CD4-positive, alpha-beta T cell treated with Interleukin-15 for 1 hour (primary cell): ENCODE data around the gene GPR152.
"Not testable (repeated sequence)": the region's sequence is repeated elsewhere in the genome, so short reads cannot be mapped to it uniquely, and the experiment has no call there.

Source experiments
- DNase-seq: peaks from one replicate; pipeline ENCODE4 v3.0.0-alpha.2; 2020

The GPR152 gene

GRCh38 chr11:67439321-67440228, 13.0 kb downstream of the GPR152 start:
- no peak for DNase-seq

GRCh38 chr11:67438158-67438902, 14.2 kb downstream of the GPR152 start:
- peak; percentile 71 for DNase-seq

GRCh38 chr11:67437809-67438157, 14.7 kb downstream of the GPR152 start:
- DNase-seq, result no peak

- DNase-seq, result peak; percentile 78
Measured at GRCh38 chr11:67437082-67437808, 15.3 kb downstream of the GPR152 start, which contains the start of gene PTPRCAP. Gene PTPRCAP, minus strand, starts transcription at chr11:67437682. Its CDS starts 63 bp downstream, at chr11:67437619.

- peak; percentile 61 for DNase-seq
Measured at GRCh38 chr11:67436459-67437081, 16.0 kb downstream of the GPR152 start.

GRCh38 chr11:67435727-67436458, 16.6 kb downstream of the GPR152 start:
- no peak for DNase-seq

- no peak for DNase-seq
Measured at GRCh38 chr11:67435031-67435726, 17.4 kb downstream of the GPR152 start.

- no peak for DNase-seq
Measured at GRCh38 chr11:67434395-67434881, 18.1 kb downstream of the GPR152 start.

GRCh38 chr11:67433536-67434394, 18.8 kb downstream of the GPR152 start:
- DNase-seq, result no peak

GRCh38 chr11:67432655-67433349, 19.7 kb downstream of the GPR152 start:
- no peak for DNase-seq

GRCh38 chr11:67431346-67432249, 20.9 kb downstream of the GPR152 start:
- no peak for DNase-seq

GRCh38 chr11:67429722-67430121, 22.8 kb downstream of the GPR152 start:
- DNase-seq, result no peak

GRCh38 chr11:67429038-67429668, 23.4 kb downstream of the GPR152 start:
- no peak for DNase-seq

- peak; percentile 97 for DNase-seq
Measured at GRCh38 chr11:67428052-67429001, 24.2 kb downstream of the GPR152 start, which contains the start of gene RPS6KB2. Gene RPS6KB2, plus strand, starts transcription at chr11:67428494. Its CDS starts 52 bp downstream, at chr11:67428546.

GRCh38 chr11:67427364-67427859, 25.1 kb downstream of the GPR152 start:
- not testable (repeated sequence) for DNase-seq

- DNase-seq, result no peak
Measured at GRCh38 chr11:67423891-67424613, 28.5 kb downstream of the GPR152 start.
